Left lung (tissue), 10 donors: Measurements from ENCODE around the gene ZNF408. TPM values are rescaled to one million over a fixed set of nuclear protein-coding genes. Genes with fewer than 3 reads are reported as not detected.

ENCODE experiments used
- ATAC-seq: fragments of 200-7000 bp; cut with Tn5 transposase; one replicate; pipeline ENCODE4 v1.9.1; 2020; ENCODE audit warnings: moderate library complexity
- DNase-seq, 4 donors: peaks; one replicate each; pipeline ENCODE4 v3.0.0-alpha.2; 2013 to 2020
- H3K27ac ChIP-seq, 2 donors: fragments of 200-600 bp; sonication (generic) in 1 of 2; one replicate each; pipeline versions ENCODE4 v1.5.0 to v1.8.0; 2020 to 2021
- H3K27me3 ChIP-seq, 2 donors: fragments of 200-600 bp; sonication (generic) in 1 of 2; one replicate each; pipeline versions ENCODE4 v1.5.0 to v1.8.0; 2020 to 2021
- H3K36me3 ChIP-seq, 2 donors: fragments of 200-600 bp; sonication (generic) in 1 of 2; one replicate each; pipeline versions ENCODE4 v1.5.0 to v1.8.0; 2020 to 2021
- H3K4me1 ChIP-seq, 2 donors: fragments of 200-600 bp; one replicate each; pipeline ENCODE4 v1.8.0; 2021
- H3K4me3 ChIP-seq, 2 donors: fragments of 200-600 bp; sonication (generic) in 1 of 2; one replicate each; pipeline versions ENCODE4 v1.5.0 to v1.8.0; 2020 to 2021; ENCODE audit warnings: mild to moderate bottlenecking in 1 of 2
- H3K9me3 ChIP-seq, 2 donors: fragments of 200-600 bp; sonication (generic) in 1 of 2; one replicate each; pipeline versions ENCODE4 v1.5.0 to v1.8.0; 2020 to 2021
- intact Hi-C, 2 donors: fragments of 100-400 bp; cut with DNase I; formaldehyde crosslinking; loops; one replicate each; pipeline versions ENCODE4 v1.11.2 to v1.14.2; 2022
- polyA plus RNA-seq, 6 donors: library from polyadenylated mRNA; unstranded; fragments of 120-200 nt; gene quantifications; one replicate each; pipeline ENCODE4 v1.2.1, GENCODE V29; 2013; ENCODE audit not compliant: insufficient read length in 6 of 6
- total RNA-seq, 2 donors: library from RNA; stranded (reverse); fragmentation: NEBNext Ultra II Directional; extraction: Animal tissue kit (Norgen Biotek cat#: 25700); gene quantifications; one replicate each; pipeline ENCODE4 v1.2.1, GENCODE V29; 2021
- TF ChIP-seq, protein P1 (sequence below), 2 donors: fragments of 200-600 bp; sonication (generic) in 1 of 2; IDR thresholded peaks; one replicate each; pipeline versions ENCODE4 v1.5.0 to v1.8.0; 2021; ENCODE audit warnings: antibody characterized with exemption in 2 of 2
- donor health status: DM: no; HTN: yes; CAD: no.
- donor health status: DM: no; HTN: no; CAD: no.

The ZNF408 gene
- total and polyA plus RNA-seq, 8 donors = 5.8 to 11.6 (median 10.1) TPM

DNA sequence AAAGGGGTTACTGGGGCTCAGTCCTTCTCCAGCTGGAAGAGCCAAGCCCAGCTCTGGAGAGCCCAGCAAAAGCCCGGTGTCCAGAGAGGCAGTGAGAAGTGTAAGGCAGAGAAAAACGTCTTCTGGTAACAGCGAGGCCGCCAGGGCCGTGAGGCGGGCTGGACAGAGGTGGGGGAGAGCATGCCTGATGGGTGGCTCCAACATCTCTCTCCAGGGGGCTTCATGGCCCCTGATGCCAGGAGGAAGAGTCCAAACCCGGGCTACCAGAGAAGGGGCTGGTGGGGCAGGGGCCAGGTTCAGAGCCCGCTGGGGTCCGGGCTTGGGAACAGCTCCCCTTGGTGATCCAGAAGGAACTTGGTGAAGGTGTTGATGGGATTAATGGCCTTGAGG, 22.1 kb upstream of the ZNF408 start:
- intact Hi-C loops = no loop called here
- H3K27ac ChIP-seq = no peak overlapping the region

DNA sequence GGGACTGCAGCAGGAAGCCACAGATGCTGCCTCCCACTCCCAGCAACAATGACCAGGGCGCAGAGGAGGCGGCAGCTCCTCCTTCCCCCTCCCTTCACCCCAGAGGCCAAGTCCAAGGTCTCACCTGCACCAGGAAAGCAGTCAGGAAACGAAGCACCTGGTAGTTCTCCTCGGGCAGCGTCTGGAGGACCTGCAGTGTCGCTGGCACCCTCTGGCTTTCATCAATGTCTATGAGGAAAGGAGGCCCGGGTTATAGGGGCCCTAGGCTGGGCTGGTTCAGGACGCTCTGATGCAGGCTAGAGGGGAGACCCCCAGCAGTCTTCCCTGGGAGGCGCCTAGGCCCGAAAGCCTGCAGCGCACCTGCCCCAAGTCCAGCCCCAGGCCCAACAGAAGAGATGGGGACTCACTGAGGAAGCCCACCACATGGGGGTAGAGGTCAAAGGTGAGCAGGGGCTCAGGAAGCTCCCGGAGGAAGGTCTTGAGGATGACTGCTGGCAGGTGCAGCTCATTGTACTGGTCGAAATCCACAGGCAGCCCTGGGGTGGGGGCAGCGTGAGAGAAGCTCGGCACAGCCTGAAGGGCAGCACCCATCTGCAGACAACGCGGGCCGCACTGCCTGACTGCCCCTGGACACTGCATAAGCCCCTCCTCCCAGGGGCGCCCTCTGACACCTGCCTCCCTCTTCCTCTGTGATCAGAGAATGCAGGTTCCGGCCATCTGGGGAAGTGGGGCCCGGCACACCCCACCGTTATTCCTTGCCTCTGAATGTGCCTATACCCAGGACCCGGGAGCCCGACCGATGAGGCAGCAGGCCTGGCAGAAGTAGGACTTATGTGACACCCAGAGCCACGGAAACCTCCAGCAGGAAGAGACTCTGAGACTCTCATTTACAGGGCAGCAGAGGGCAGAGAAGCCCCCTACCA, 21.3 kb upstream of the ZNF408 start:
- no peaks in the 10 kb centered on the region for H3K9me3 ChIP-seq
- ATAC-seq (no peak), DNase-seq (peak in 2 of 4 donors; percentile 25 to 75)
- peaks cover 23 to 31% of the 10 kb centered on the region in 2 donors for H3K4me1 ChIP-seq
- no peaks in the 10 kb centered on the region for H3K27me3 ChIP-seq
- TF ChIP-seq, protein P1, sequence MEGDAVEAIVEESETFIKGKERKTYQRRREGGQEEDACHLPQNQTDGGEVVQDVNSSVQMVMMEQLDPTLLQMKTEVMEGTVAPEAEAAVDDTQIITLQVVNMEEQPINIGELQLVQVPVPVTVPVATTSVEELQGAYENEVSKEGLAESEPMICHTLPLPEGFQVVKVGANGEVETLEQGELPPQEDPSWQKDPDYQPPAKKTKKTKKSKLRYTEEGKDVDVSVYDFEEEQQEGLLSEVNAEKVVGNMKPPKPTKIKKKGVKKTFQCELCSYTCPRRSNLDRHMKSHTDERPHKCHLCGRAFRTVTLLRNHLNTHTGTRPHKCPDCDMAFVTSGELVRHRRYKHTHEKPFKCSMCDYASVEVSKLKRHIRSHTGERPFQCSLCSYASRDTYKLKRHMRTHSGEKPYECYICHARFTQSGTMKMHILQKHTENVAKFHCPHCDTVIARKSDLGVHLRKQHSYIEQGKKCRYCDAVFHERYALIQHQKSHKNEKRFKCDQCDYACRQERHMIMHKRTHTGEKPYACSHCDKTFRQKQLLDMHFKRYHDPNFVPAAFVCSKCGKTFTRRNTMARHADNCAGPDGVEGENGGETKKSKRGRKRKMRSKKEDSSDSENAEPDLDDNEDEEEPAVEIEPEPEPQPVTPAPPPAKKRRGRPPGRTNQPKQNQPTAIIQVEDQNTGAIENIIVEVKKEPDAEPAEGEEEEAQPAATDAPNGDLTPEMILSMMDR (IDR thresholded peaks at IDR 0.05) = no peak
- intact Hi-C loops = no loop called here
- peaks cover 3 to 72% of the 10 kb centered on the region in 2 donors for H3K36me3 ChIP-seq
- H3K27ac ChIP-seq = no peak overlapping the region
- no peak overlapping the region for H3K4me3 ChIP-seq

More for the DNA sequence above, 22.1 kb upstream of the ZNF408 start:
- H3K9me3 ChIP-seq = no peaks in the 10 kb centered on the region
- ATAC-seq (no peak), DNase-seq (no peak)
- H3K36me3 ChIP-seq = peaks cover 3 to 69% of the 10 kb centered on the region in 2 donors
- no peak overlapping the region for H3K4me3 ChIP-seq
- H3K27me3 ChIP-seq = no peaks in the 10 kb centered on the region
- H3K4me1 ChIP-seq = peaks cover 23 to 38% of the 10 kb centered on the region in 2 donors
- TF ChIP-seq, protein P1 (IDR thresholded peaks at IDR 0.05) = no peak

DNA sequence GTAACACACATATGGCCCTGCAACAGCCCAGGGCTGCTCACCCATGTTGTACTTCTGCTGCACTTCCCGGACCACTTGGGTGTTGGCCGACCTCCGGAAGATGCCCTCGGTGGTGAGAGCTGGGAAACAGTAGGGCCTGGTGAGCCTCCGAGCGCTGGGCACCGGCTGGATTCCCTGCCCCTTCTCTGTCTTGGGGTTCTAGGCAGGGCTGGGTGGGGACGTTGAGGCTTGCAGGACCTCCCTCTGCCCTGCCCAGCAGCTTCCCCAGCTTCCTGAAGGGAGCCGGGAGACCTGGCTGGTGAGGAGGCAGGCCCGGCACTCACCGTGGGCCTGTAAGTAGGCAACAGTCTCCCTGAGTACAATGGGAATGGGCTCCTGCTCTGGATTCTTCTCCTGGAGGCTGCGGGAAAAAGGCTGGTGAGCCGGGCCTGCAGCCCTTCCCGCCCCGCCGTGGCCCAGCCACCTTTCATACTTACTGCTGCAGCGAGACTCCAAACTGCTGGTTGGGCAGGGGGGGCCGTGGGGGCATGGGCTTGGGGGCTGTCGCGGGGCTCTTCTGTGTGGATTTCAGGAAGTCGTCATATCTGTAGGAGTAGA, 20.6 kb upstream of the ZNF408 start:
- H3K36me3 ChIP-seq = peaks cover 3 to 76% of the 10 kb centered on the region in 2 donors
- intact Hi-C loops = no loop called here

DNA sequence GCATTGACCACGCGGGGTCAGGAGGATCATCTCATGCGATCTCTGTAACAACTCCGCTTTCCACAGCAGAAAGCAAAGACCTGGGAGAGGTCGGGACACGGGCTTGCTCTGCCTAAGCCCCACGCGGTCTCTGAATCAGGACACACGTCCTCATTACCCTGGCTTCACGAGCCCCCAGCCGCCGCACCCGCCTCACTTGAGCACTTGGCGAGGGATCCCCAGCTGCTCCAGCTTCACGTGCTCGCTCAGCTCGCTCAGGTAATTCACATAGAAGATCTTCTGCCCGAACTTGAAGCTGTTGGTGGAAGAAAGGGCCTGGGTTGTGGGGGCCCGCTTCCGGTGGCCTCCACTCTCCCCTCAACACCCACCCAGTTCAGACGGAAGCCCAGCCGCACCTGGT, 20.0 kb upstream of the ZNF408 start:
- peaks cover 3 to 82% of the 10 kb centered on the region in 2 donors for H3K36me3 ChIP-seq
- intact Hi-C loops = no loop called here
- no peaks in the 10 kb centered on the region for H3K27me3 ChIP-seq
- no peak overlapping the region for H3K27ac ChIP-seq
- DNase-seq (peak in 1 of 4 donors; percentile 69), ATAC-seq (no peak)
- no peak overlapping the region for H3K4me3 ChIP-seq
- peaks cover 11 to 24% of the 10 kb centered on the region in 2 donors for H3K4me1 ChIP-seq
- TF ChIP-seq, protein P1 (IDR thresholded peaks at IDR 0.05) = no peak
- no peaks in the 10 kb centered on the region for H3K9me3 ChIP-seq

More for the DNA sequence above, 20.6 kb upstream of the ZNF408 start:
- Histone ChIP-seq H3K9me3 (no peaks in the 10 kb centered on the region), H3K27me3 (no peaks in the 10 kb centered on the region), H3K4me1 (peaks cover 16 to 28% of the 10 kb centered on the region in 2 donors), H3K27ac (no peak overlapping the region), H3K4me3 (no peak overlapping the region)
- TF ChIP-seq, protein P1 (IDR thresholded peaks at IDR 0.05) = no peak
- DNase-seq (peak in 2 of 4 donors; percentile 12 to 67), ATAC-seq (no peak)

DNA sequence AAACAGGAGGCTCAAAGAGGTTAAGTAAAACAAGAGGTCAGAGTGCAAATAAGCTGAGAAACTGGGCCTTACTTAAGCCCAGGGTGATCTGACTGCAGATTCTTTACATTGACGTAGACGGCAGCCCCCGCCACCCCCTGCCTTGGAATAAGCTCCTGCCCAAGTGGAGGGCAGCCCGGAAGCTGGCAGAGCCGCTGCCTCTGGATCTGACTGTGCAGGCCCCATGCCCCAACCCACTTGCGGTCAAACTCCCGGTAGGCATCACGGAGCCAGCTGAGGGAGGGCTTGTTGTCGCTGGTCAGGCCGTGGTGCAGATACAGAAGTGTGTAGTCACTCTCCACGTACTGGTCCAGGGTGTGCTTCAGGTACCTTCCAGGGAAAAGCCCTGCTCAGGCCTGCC, 19.0 kb upstream of the ZNF408 start:
- Histone ChIP-seq H3K9me3 (no peaks in the 10 kb centered on the region), H3K4me1 (peaks cover under 1 to 14% of the 10 kb centered on the region in 2 donors), H3K36me3 (peaks cover 3 to 89% of the 10 kb centered on the region in 2 donors), H3K27ac (no peak overlapping the region), H3K27me3 (no peaks in the 10 kb centered on the region), H3K4me3 (no peak overlapping the region)
- DNase-seq (no peak), ATAC-seq (no peak)
- TF ChIP-seq, protein P1 (IDR thresholded peaks at IDR 0.05) = no peak
- intact Hi-C loops = no loop called here
